GM23248 (cell line): Measurements from ENCODE around the gene CGNL1. TPM values are rescaled to one million over a fixed set of nuclear protein-coding genes. Genes with fewer than 3 reads are reported as not detected.

Source experiments
- DNase-seq: peaks from one replicate; pipeline ENCODE4 v3.0.0-alpha.2; 2015
- H2AFZ ChIP-seq: fragments of 200-600 bp; sonication (generic); 2 replicates; pipeline ENCODE4 v1.6.1; 2016; ENCODE audit warnings: antibody characterized with exemption
- H3F3A ChIP-seq: fragments of 200-600 bp; sonication (generic); 2 replicates; pipeline ENCODE4 v1.6.1; 2016; ENCODE audit warnings: mild to moderate bottlenecking, antibody characterized with exemption, mixed run types; ENCODE audit not compliant: insufficient read depth
- H3K27ac ChIP-seq: fragments of 200-600 bp; sonication (generic); 2 replicates; pipeline ENCODE4 v1.5.1; 2016; ENCODE audit warnings: mild to moderate bottlenecking
- H3K27me3 ChIP-seq: fragments of 200-600 bp; sonication (generic); replicated peaks from 2 replicates; pipeline ENCODE4 v1.6.1; 2016; ENCODE audit warnings: mild to moderate bottlenecking; ENCODE audit not compliant: insufficient read depth
- H3K36me3 ChIP-seq: fragments of 200-600 bp; sonication (generic); 2 replicates; pipeline ENCODE4 v1.6.1; 2016; ENCODE audit warnings: low read depth, mild to moderate bottlenecking
- H3K4me1 ChIP-seq: fragments of 200-600 bp; sonication (generic); 2 replicates; pipeline ENCODE4 v1.6.1; 2016; ENCODE audit warnings: mild to moderate bottlenecking; ENCODE audit not compliant: insufficient read depth
- H3K4me2 ChIP-seq: fragments of 200-600 bp; sonication (generic); one replicate; pipeline ENCODE4 v1.6.1; 2016; ENCODE audit warnings: mild to moderate bottlenecking; ENCODE audit not compliant: unreplicated experiment
- H3K4me3 ChIP-seq: fragments of 200-600 bp; sonication (generic); 2 replicates; pipeline ENCODE4 v1.5.1; 2016; ENCODE audit warnings: mild to moderate bottlenecking
- H3K79me2 ChIP-seq: fragments of 200-600 bp; sonication (generic); 2 replicates; pipeline ENCODE4 v1.6.1; 2016; ENCODE audit warnings: mild to moderate bottlenecking; ENCODE audit not compliant: insufficient read depth
- H3K9ac ChIP-seq: fragments of 200-600 bp; sonication (generic); 2 replicates; pipeline ENCODE4 v1.6.1; 2016; ENCODE audit warnings: mild to moderate bottlenecking
- H3K9me2 ChIP-seq: fragments of 200-600 bp; sonication (generic); 2 replicates; pipeline ENCODE4 v1.6.1; 2016; ENCODE audit warnings: mixed run types, mild to moderate bottlenecking, moderate library complexity; ENCODE audit not compliant: insufficient read depth
- H3K9me3 ChIP-seq: fragments of 200-600 bp; sonication (generic); one replicate; pipeline ENCODE4 v1.6.1; 2017; ENCODE audit warnings: low read depth
- H4K20me1 ChIP-seq: fragments of 200-600 bp; sonication (generic); 2 replicates; pipeline ENCODE4 v1.6.0; 2016; ENCODE audit not compliant: insufficient read depth
- EZH2 ChIP-seq: fragments of 200-600 bp; sonication (generic); IDR thresholded peaks from 2 replicates; pipeline ENCODE4 v1.6.1; 2018; ENCODE audit warnings: antibody characterized with exemption, mild to moderate bottlenecking; ENCODE audit not compliant: insufficient read depth, poor library complexity, severe bottlenecking
- EZH2phosphoT487 ChIP-seq: fragments of 200-600 bp; sonication (generic); IDR thresholded peaks from 2 replicates; pipeline ENCODE4 v1.6.1; 2018; ENCODE audit warnings: antibody characterized with exemption, moderate library complexity, mild to moderate bottlenecking, low read depth; ENCODE audit not compliant: insufficient read depth
- WGBS, 2 experiments: methylation state at CpG; one replicate each; pipeline ENCODE4 v1.1.6; 2015 to 2017; ENCODE audit warnings: low lambda C conversion rate in 2 of 2, low coverage in 1 of 2; ENCODE audit errors: missing lambda C conversion rate in 2 of 2; 5-methylcytosine and 5-hydroxymethylcytosine counted together
- in situ Hi-C: fragments of 300-500 bp; cut with MboI; formaldehyde crosslinking; loops from 2 replicates; pipeline ENCODE4 v1.15.0; 2020
- polyA plus RNA-seq: library from polyadenylated mRNA; unstranded; fragments of >200 nt; fragmentation: Nextera tagmentation; extraction: Ambion mirVana; gene quantifications from 2 replicates; pipeline ENCODE4 v1.2.1, GENCODE V29; 2016
- total RNA-seq: library from RNA; depleted of rRNA; stranded (reverse); fragments of >200 nt; shearing (Covaris generic); gene quantifications from 2 replicates; pipeline ENCODE4 v1.2.3, GENCODE V29; 2014

The CGNL1 gene
- total and polyA plus RNA-seq, 2 experiments from 2014 or later, result 0.11 TPM

DNA sequence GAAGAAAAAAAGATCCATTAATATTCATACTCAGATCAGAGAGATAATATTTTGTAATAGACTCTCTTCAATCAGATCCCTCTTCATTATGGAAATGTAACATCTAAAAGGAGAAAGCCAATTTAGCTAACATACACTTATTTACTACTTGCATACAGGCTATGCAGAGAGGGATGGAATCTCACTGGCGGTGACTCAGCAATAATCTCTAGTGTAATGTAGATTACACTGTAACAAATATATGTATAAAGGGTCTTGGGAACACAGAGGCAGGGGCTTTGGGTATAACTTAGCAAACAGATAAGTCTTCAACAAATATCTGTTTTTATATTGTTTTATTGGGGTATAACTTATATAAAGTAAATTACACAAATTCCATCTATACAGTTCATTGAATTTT lies 69.6 kb downstream of the CGNL1 start:
- in situ Hi-C loops, result no loop called here
- Histone ChIP-seq H3K4me2 (no peak overlapping the region), H3F3A (0 out of 2 replicates have a peak, but pooled peaks cover 9% of the 10 kb centered on the region), H3K9ac (no peak overlapping the region), H3K9me3 (no peaks in the 10 kb centered on the region), H2AFZ (no peak overlapping the region), H4K20me1 (no peaks in the 10 kb centered on the region), H3K4me1 (peaks cover 20% of the 10 kb centered on the region), H3K4me3 (no peak overlapping the region), H3K27ac (no peak overlapping the region), H3K36me3 (no peaks in the 10 kb centered on the region), H3K27me3 (no peaks in the 10 kb centered on the region), H3K79me2 (no peaks in the 10 kb centered on the region), H3K9me2 (no peaks in the 10 kb centered on the region)
- peak; percentile 42 for DNase-seq
- 97 to 100% methylated on average over 1 of the region's 1 CpG for WGBS, 2 experiments
- TF ChIP-seq EZH2 (no peak), EZH2phosphoT487 (no peak)

DNA sequence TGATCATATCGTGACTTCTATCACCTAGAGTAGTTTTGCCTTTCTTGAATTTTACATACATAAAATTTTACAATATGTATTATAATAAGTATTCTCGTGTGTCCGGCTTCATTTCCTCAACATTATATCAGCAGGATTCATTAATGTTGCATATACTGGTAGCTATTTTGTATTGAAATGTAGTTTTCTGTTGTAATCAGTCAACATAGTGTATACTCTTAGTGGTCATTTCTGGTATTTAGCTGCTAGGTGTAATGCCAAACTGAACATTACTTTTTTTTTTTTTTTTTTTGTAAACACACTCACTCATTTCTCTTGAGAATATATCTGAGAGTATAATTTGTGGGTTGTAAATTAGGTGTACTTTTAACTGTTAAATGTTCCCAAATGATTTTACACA lies 70.1 kb downstream of the CGNL1 start:
- Histone ChIP-seq H3K4me2 (no peak overlapping the region), H3F3A (0 out of 2 replicates have a peak, but pooled peaks cover 4% of the 10 kb centered on the region), H3K9ac (no peak overlapping the region), H3K27ac (no peak overlapping the region), H3K9me2 (no peaks in the 10 kb centered on the region), H3K4me3 (no peak overlapping the region), H2AFZ (no peak overlapping the region), H3K4me1 (peaks cover 15% of the 10 kb centered on the region), H4K20me1 (no peaks in the 10 kb centered on the region), H3K9me3 (no peaks in the 10 kb centered on the region), H3K27me3 (no peaks in the 10 kb centered on the region), H3K79me2 (no peaks in the 10 kb centered on the region), H3K36me3 (no peaks in the 10 kb centered on the region)
- no peak for DNase-seq
- in situ Hi-C loops, result no loop called here
- TF ChIP-seq EZH2phosphoT487, result no peak
- no peak for TF ChIP-seq EZH2
- WGBS, 2 experiments, result 87 to 92% methylated on average over 3 of the region's 3 CpGs

DNA sequence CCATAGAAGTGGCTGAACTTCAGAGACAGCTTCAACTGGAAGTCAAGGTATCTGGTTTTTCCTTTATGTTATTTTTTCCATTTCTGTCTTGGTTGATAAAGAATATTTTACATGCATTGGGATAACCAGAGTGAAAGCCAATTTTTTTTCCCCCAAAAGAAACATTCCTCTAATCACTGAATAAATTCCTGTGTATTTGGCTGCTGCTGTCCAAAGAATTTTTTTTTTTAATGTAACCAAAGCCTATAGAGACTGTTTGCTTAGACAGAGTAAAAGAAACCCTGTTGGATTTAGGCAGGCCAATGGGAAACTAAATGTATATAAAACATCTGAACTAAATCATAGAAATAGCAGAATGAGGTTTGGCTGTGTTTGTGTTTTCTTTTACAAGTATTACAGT lies 75.2 kb downstream of the CGNL1 start:
- H3K4me2 ChIP-seq, result no peak overlapping the region
- H3K79me2 ChIP-seq, result no peaks in the 10 kb centered on the region
- TF ChIP-seq EZH2phosphoT487 (no peak), EZH2 (no peak)
- in situ Hi-C loops, result no loop called here
- H3K9ac ChIP-seq, result no peak overlapping the region
- H3K4me1 ChIP-seq, result no peaks in the 10 kb centered on the region
- H3K4me3 ChIP-seq, result no peak overlapping the region
- no peaks in the 10 kb centered on the region for H4K20me1 ChIP-seq
- no peaks in the 10 kb centered on the region for H3K9me2 ChIP-seq
- H3K9me3 ChIP-seq, result no peaks in the 10 kb centered on the region
- no peak overlapping the region for H2AFZ ChIP-seq
- no peaks in the 10 kb centered on the region for H3K36me3 ChIP-seq
- DNase-seq, result no peak
- no peak overlapping the region for H3K27ac ChIP-seq
- H3K27me3 ChIP-seq, result 0 out of 2 replicates have a peak, but pooled peaks cover 5% of the 10 kb centered on the region
- H3F3A ChIP-seq, result no peaks in the 10 kb centered on the region

DNA sequence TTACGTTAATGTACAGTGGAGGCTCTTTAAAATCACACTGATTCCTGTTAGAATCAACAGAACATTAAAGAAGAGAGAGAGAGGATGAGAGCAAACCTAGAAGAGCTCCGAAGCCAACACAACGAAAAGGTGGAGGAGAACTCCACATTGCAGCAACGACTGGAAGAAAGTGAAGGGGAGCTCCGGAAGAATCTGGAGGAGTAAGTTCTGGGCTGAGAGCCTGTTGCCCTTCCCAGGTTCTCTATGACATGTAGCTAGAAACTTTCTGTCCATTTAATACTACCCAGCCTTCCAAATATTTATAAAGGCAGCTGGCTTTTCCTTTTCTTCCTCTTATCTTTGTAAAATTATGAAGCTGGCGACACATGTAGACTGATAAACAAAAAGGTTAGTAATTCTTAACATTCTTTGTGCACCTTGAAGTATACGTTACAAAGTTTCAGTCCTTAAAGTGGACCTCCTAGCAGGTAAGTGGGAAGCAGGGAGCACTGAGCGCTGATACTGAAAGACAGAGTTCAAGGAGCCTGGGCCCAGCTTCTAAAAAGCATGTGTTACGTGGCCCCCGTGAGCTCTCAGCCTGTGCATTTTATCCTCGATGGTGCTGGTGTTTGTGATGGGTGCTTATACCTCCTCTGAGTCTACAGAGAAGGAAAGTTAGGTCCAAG lies 75.9 kb downstream of the CGNL1 start:
- Histone ChIP-seq H3K79me2 (no peaks in the 10 kb centered on the region), H3K36me3 (no peaks in the 10 kb centered on the region), H3K4me1 (no peaks in the 10 kb centered on the region), H3K9me2 (no peaks in the 10 kb centered on the region), H3K9ac (no peak overlapping the region), H3K27ac (no peak overlapping the region), H3K4me3 (no peak overlapping the region), H3F3A (no peaks in the 10 kb centered on the region), H2AFZ (no peak overlapping the region), H3K4me2 (no peak overlapping the region), H3K9me3 (no peaks in the 10 kb centered on the region), H3K27me3 (0 out of 2 replicates have a peak, but pooled peaks cover 5% of the 10 kb centered on the region), H4K20me1 (no peaks in the 10 kb centered on the region)
- TF ChIP-seq EZH2, result no peak
- TF ChIP-seq EZH2phosphoT487, result no peak
- in situ Hi-C loops, result no loop called here
- WGBS, 2 experiments, result 79 to 80% methylated on average over 11 of the region's 11 CpGs
- DNase-seq, result no peak

DNA sequence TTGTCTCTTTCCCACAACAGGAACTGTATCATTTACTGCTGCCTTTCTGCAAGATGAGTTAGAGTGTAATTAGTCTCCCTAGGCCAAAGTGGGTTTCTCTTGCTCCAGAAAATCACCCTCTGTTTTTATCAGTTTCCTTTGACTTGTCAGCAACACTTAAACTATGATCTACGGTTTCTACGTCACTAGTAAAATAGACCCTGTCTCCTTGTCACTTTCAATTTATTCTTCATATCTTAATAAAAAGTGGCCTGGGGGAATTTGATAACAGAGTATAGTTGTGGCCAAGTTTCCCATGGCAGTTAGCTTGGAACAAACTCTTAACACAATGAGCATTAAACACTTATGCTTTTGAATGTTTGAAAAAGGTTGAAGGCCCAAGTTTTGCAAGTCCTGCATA lies 79.6 kb downstream of the CGNL1 start:
- 83 to 93% methylated on average over 2 of the region's 2 CpGs for WGBS, 2 experiments
- Histone ChIP-seq H3K27ac (no peak overlapping the region), H3K79me2 (no peaks in the 10 kb centered on the region), H2AFZ (no peak overlapping the region), H3F3A (no peaks in the 10 kb centered on the region), H3K9ac (no peak overlapping the region), H3K9me2 (no peaks in the 10 kb centered on the region), H3K4me2 (no peak overlapping the region), H3K27me3 (0 out of 2 replicates have a peak, but pooled peaks cover 5% of the 10 kb centered on the region), H3K36me3 (no peaks in the 10 kb centered on the region), H3K9me3 (no peaks in the 10 kb centered on the region), H3K4me3 (no peak overlapping the region), H4K20me1 (no peaks in the 10 kb centered on the region), H3K4me1 (no peaks in the 10 kb centered on the region)
- TF ChIP-seq EZH2phosphoT487 (no peak), EZH2 (no peak)
- in situ Hi-C loops, result no loop called here
- no peak for DNase-seq
